GM12892 (cell line): ENCODE data around the gene GSTM4.

Experiments used
- POLR2A ChIP-seq: IDR thresholded peaks from 2 replicates; pipeline ENCODE4 v1.6.1; 2011; ENCODE audit warnings: low read depth, low read length, control low read depth
- TAF1 ChIP-seq: IDR thresholded peaks from 2 replicates; pipeline ENCODE4 v1.6.1; 2011; ENCODE audit warnings: low read depth, mild to moderate bottlenecking, control low read depth, low read length, borderline replicate concordance

- TF ChIP-seq TAF1 = no peak
- TF ChIP-seq POLR2A = no peak
Observed at GRCh38 chr1:109621379-109622136, 34.3 kb upstream of the GSTM4 start.
